ENCODE data around the gene DNAH2.

GRCh38 chr17:7841396-7841914, 123.9 kb downstream of the DNAH2 start:
- TF ChIP-seq CTCF (IDR thresholded peaks at IDR 0.05) (peak in 1 of 7 experiments; percentile 21), POLR2AphosphoS5 (IDR thresholded peaks at IDR 0.05) (peak; percentile 16 to 72 (median 31)), POLR2A (IDR thresholded peaks at IDR 0.05) (no peak), EP300 (IDR thresholded peaks at IDR 0.05) (no peak)
